ENCODE data around the gene GSPT1.
"Not testable (repeated sequence)": the region's sequence is repeated elsewhere in the genome, so short reads cannot be mapped to it uniquely, and the experiment has no call there.

GSPT1 gene

GRCh38 chr16:11851294-11852091 is 64.3 kb downstream of the GSPT1 start, which contains the start of gene RSL1D1:
TSS of gene RSL1D1 (minus strand) at chr16:11851542. CDS start at chr16:11851512, 30 bp downstream.
- peak; percentile 88 for DNase-seq

GRCh38 chr16:11848842-11849241 is 66.9 kb downstream of the GSPT1 start:
- DNase-seq, result no peak

GRCh38 chr16:11844499-11844898 is 71.3 kb downstream of the GSPT1 start:
- DNase-seq, result no peak

- DNase-seq, result no peak
Observed at GRCh38 chr16:11843861-11844260, 71.9 kb downstream of the GSPT1 start.

GRCh38 chr16:11843206-11843605 is 72.5 kb downstream of the GSPT1 start:
- DNase-seq, result no peak

- no peak for DNase-seq
Observed at GRCh38 chr16:11841026-11841425, 74.7 kb downstream of the GSPT1 start.

- no peak for DNase-seq
Observed at GRCh38 chr16:11836650-11837244, 79.0 kb downstream of the GSPT1 start.

- DNase-seq, result no peak
Observed at GRCh38 chr16:11835891-11836649, 79.7 kb downstream of the GSPT1 start.

- no peak for DNase-seq
Observed at GRCh38 chr16:11835309-11835708, 80.4 kb downstream of the GSPT1 start.

- no peak for DNase-seq
Observed at GRCh38 chr16:11833951-11834695, 81.6 kb downstream of the GSPT1 start.

GRCh38 chr16:11828696-11829095 is 87.1 kb downstream of the GSPT1 start:
- DNase-seq, result no peak

- not testable (repeated sequence) for DNase-seq
Observed at GRCh38 chr16:11825520-11826165, 90.1 kb downstream of the GSPT1 start.

GRCh38 chr16:11824362-11824761 is 91.4 kb downstream of the GSPT1 start:
- DNase-seq, result no peak

GRCh38 chr16:11823645-11824044 is 92.1 kb downstream of the GSPT1 start:
- DNase-seq, result not testable (repeated sequence)

GRCh38 chr16:11819798-11820197 is 96.0 kb downstream of the GSPT1 start:
- no peak for DNase-seq

- not testable (repeated sequence) for DNase-seq
Observed at GRCh38 chr16:11818970-11819369, 96.8 kb downstream of the GSPT1 start.
